Measurements from ENCODE around the gene AFTPH.

Gene AFTPH, protein sequence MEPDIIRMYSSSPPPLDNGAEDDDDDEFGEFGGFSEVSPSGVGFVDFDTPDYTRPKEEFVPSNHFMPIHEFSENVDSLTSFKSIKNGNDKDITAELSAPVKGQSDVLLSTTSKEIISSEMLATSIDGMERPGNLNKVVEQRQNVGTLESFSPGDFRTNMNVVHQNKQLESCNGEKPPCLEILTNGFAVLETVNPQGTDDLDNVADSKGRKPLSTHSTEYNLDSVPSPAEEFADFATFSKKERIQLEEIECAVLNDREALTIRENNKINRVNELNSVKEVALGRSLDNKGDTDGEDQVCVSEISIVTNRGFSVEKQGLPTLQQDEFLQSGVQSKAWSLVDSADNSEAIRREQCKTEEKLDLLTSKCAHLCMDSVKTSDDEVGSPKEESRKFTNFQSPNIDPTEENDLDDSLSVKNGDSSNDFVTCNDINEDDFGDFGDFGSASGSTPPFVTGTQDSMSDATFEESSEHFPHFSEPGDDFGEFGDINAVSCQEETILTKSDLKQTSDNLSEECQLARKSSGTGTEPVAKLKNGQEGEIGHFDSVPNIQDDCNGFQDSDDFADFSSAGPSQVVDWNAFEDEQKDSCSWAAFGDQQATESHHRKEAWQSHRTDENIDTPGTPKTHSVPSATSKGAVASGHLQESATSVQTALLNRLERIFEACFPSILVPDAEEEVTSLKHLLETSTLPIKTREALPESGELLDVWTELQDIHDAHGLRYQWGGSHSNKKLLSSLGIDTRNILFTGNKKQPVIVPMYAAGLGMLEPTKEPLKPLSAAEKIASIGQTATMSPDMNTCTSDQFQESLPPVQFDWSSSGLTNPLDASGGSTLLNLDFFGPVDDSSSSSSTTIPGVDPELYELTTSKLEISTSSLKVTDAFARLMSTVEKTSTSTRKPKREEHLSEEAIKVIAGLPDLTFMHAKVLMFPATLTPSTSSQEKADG

DNA sequence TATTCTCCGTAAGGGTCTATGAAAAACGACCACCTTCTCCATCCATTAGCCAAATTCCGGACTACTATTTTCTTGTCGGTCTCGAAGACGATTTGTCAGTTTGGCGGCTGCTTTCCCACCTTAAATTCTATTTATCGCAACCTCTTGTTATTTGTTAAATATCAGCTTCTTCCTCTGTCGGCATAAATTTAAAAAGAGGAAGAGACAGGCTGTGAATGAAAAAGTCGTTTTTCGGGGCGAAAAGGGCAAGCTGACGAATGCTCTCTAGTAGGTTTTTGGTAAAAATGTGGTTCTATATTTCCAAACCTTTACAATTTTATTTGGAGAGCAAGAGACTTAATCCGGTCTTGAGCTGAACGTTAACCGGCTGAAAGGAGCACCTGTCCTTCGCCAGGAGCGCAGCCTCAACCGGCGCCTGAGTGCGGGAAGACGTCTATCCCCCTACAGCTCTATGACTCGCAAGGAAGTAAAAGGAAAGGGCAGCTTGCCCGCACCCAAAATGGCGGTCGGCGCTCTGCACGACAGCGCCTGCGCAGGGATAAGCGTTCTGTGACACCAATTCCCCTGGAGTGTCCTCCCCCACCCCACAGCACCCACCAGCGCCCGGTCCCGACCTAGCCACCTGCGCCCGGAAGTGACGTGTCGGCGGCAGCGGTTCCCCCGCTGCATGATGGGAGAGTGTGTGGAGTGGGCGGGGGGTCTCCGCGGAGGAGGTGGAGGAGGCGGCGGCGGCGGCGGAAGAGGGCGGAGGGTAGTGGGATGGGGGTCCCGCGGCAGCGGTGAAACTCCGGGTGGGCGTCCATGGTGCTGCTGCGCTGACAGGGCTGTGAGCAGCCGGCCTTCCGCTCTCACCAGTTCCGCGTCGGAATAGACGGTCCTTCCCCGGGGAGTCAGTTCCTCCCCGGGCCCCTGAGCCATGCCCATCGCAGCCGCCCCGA is at the start of gene AFTPH:
Gene AFTPH, plus strand, starts transcription at position 663 of the 938 bp plus-strand sequence. CDS start 27,147 bp downstream, outside the sequence.
- DNase-seq = peak; percentile 98

DNA sequence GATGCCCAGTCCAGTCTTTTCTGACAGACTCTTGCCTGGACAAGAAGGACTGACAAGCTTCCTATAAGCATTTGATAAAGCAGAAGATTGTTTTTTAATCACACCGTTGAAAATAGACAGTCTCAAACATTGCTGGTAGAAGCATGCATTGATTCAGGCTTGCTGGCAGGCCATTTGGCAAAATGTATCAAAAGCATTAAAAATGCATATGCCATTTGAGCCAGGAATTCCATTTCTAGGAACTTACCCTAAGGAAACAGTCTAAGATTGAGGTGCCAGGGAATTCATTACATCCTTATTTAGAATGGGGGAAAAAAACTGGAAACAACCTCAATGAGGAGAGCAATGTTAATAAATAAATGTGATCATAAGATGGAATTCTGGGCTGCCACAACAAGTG is 49.5 kb upstream of the AFTPH start:
- DNase-seq = no peak

DNA sequence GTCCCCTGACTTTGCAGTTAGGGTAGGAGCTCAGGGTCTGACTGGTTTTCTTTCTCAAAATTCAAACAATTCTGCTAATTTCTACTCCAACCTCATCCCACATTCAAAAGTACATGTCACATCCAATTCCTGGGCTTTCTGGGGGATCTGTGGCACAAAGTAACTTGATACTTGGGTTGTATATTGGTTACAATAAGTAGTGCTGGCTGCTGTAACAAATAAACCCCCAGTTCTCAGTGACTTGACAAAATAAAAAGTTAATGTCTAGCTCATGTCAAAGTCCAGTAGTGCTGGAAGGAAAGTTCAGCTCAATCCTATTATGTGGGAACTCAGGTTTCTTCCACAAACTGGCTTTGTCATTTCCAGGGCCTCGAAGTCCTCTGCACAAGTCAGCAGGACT is 47.1 kb upstream of the AFTPH start:
- no peak for DNase-seq

DNA sequence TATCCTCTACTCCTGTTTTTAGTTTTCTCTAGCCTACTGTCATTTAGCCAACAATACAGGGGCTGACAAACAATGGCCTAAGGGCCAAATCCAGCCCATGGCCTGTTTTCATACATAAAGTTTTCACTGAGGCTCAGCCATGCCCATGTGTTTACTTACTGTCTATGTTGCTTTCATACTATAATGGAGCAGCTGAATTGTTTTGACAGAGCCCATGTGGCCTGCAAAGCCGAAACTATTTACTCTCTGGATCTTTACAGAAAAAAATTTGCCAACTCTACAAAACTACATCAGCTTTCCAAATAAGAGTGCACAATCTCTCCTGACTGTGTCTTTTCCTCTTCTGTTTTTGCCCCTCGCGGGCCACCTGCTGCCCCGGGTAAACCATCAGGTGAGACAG is 46.1 kb upstream of the AFTPH start:
- DNase-seq = no peak

DNA sequence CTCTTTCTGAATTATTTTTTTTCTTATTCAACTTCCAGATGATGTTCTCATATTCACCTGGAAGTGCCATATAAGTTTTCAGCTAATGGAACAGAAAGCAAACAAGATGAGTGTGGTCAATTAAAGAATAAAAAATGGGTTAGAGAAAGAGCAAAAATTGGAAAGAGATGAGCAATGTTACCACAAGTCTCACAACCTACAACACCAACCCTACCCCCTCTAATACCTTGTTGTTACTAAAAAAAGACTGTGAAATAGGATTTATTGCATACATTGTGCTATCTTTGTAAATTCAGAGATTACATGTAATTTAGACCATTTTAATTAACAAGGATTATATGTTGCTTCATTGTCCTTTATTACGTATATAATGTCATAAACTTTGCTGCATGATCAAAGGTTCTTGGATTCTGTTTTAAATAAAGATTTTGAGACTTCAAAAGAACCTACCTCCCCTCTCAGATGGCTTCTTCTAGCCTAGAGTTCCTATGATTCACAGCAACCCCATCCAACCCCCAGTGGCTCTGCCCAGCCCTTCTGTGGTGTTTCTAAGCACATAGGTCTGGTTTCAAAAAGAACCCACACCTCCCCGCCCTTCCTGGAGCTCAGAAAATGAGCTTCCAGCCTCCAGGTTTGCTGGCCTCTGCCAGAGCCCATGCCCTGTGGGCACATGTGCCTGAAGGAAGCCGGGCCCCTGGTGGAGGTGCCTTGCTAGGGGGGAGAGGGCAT is 45.5 kb upstream of the AFTPH start:
- no peak for DNase-seq

DNA sequence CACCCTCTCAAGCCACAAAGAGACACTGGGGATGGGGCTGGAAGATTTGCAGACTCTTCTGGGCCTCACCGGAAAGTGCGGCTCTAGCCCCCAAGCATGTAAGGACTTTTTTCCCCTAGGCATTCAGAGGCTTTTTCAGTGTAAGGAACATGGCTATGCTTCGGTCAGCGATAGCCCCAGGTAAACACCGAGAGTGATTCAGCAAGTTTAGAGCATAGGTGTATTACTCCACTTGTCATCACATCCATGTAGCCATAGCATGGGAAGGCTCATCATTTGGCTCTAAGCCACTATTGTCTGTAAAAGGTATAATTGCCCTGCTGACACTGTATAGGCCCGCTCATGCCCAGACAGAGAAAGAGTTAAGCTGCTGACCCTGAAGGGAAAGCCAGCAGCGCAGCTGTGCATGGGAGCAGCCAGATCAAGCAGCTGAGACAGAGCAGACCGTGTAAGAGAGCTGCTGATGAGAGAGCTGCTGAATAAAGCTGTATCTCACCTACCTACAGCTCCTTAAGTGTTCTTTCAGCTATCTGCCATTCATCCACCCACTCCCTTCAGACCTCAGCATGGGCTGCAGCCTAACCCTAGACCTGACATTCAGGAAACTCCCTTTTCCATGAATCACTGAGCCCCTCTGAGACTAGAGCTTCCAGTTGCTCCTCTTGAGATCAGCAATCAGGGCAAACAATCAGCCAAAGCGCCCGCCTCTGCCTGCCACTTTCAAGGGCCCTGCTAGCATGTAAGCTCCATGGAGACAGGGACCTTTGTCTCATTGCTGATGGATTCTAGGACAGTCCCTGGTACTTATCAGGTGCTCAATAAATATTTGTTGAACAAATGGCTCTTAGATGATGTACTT is 44.6 kb upstream of the AFTPH start:
- DNase-seq = no peak

DNA sequence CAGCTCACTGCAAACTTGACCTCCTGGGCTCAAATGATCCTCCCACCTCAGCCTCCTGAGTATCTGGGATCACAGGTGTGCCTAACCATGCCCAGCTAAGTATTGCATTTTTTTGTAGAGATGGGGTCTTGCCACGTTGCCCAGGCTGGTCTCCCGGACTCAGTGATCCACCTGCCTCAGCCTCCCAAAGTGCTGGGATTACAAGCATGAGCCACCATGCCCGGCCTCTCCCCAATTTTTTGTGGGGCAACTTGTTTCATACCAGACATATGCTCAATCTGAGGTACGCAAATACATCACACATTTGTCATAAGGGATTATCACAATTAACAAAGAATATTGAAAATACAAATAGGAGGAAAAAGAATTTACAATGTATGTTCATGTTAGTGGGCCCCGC is 42.5 kb upstream of the AFTPH start:
- DNase-seq = no peak

DNA sequence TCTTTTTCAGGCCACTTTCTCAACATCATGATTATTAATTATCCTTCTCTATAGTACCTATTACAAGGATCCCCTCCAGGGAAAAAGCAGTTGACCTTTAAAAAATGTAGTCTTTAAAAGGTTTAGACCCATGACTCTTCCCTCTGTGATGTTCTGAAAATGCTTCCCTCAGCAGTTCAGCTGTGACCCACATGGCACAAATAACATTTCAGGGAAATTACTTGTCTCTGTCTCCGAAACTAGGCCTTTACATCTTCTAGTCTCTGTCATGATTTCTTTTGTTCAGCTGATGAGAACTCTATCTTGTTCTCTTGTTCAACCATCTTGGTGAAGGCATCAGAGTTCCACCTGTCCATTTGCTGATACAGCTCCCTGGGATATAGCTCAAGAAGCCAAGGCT is 41.9 kb upstream of the AFTPH start:
- DNase-seq = no peak

DNA sequence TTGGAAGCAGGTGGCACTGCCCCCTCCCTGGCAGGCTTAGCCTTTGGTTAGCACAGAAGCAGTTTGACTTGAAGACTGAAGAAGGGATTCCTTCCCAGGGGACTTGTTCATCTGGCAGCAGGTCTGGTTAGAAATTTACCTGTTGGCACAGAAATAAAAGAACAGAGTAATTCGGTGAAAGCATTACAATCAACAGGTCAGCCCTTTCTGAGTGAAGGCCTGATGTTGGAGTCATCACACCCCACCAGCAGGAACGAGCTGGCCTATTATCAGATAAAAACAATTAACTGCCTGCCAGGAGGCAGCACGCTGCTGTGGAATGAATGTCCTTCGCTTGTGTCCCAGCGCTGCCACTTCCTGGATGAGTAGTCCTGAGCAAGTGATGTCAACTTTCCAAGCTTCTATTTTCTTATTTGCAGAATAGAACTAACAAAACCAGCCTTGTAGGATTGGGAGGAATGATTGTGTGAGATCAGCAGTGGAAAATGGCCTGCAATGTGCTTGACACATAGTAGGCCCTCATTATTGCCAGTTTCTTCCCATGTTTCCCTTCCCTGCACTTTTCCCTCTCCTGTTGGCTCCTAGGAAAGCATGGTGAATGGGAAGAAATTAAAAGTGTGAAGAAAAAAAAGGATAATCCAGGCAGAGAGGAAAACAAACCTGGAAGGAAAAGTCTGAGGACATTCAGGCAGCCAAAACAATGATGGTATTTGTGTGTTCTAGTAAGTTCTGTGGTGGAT is 41.2 kb upstream of the AFTPH start:
- DNase-seq = no peak

DNA sequence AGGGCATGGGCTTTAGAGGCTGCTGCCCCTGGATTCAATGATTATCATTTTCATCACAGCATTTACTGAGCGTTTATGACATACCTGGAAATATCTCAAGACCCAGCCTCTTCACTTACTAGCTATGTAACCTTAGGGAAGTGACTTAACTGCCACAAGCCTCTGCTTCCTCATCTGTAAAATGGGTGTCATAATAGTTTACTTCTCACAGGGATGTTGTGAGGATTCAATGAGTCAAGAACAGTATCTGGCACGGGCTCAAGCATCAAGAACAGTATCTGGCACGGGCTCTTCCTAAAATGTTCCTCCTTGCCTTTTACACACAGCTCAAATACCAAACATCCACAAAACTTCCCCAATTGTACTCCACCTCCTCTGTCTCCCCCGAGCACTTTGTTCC is 38.8 kb upstream of the AFTPH start:
- no peak for DNase-seq

DNA sequence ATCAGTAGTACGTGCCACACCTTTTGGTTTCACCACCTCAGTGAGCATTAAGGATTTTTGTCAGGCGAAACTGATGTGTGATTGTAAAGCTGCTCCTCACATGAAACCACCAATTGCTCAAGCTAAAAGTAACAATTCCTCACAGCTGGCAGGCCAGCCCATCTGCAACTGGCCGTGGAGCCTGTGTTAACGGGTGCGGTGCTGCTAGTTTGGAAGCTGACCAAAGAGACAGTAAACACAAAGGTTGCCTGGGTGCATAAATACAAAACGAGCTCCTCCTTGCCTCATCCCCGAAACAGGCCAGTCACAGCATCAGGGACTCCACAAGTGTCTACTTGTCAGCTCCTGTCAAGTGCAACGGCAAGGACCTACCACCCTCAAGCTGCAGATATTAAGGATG is 38.2 kb upstream of the AFTPH start:
- peak; percentile 62 for DNase-seq

DNA sequence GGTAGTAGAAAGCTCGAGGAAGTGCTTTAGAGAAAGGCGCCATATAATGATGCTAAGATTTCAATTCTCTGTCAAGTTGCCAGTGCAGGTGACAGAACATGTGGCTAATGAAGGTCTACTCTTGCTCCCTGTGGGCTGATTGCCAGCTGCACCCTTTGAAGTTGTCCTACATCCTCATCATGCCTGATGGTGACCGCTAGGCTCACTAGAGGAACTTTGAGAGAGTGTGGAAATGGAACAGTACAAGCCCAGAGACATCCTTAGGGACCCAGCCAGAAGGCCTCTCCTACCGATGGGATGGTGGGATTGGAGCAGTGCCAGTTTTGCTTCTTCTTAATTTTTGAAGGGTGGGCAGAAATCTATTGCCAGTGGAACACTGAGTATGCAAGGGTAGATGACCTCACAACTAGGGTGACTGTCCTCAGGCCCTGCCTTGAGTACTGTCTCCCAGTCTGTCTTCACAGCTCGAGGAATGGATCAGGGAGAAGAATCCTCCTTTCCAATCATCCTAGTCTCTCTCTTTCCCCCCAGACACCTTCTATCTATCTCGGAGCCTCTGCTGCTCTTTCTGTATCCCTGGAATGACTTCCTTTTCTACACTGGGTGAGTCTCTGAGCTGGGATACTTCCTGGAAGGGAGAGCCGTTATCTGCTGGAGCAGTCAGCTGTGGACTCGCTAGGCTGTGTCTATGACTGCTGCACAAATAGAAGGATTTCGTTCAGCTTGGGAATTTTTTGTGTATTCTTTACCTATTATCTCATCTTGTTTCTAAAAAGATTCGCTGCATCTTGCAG is 36.7 kb upstream of the AFTPH start:
- DNase-seq = peak; percentile 22

DNA sequence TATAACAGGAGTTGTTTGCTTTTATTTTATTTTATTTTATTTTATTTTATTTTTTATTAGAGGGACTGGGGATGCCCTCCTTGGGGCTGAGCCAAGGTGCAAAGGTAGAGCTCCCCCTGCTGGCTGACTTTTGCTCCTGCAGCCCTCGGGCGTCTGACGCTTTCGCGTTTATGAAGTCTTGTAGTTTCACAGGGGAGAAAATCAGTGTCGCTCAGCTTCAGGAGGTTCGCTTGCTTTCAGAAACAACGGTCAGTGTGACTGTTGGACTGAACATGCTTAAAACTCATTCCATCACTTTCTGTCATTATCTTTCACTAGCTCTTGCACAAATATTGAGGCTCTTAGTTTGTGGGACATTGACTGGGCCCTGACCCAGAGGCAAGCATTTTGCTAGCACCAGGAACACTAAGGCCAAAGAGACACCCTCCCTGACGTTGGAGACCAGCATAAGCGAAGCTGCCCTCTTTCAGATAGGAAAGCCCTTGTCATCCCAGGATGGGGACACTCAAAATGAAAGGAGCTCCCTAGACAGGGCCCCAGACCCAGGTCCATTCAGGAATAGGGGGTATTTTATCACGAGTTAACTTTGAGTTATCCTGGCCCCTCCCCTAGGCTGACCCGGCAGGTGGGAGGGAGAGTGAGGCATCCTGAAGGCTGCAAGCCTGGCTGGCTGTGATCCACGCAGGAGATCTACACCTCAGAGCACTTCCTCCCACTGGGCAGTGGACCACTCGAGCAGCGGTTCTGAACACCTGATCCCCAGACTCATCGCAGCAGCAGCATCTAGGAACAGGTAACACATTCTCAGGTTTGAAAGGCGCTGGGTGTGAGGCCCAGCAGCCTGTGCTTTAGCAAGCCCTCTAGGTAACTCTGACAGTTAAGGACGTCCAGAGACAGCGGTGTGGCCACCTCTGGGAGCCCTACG is 35.8 kb upstream of the AFTPH start:
- peak; percentile 43 for DNase-seq

DNA sequence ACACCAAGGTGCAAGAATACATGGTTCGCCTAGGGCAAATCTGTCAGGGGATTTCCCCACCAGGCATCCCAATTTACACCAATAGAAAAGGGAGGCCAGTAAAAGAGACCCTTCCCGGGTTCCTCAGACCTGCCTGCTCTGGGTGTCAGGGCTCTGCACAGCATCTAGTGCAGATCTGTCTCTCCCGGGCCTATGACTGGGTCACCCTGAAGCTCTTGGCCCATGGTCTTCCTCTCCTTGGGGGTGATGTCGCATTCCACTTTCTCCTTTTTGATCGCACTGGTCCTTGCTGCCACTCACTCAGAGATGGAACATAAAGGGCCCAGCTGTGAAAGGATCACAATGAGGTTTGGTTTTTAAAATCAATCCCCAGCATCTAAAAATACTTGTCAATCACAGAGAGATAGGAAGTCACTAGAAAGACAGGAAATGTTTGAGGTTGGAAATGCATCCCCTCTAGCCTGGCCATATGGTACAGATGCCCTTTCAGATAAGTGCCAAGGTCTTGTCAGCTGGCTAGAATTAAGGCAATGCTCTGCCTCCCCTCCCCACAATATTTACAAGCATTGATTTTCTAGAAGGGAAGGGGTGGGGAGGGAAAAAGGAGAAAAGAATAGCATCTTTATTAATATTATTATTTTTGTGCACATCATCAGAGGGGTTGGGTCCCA is 34.9 kb upstream of the AFTPH start:
- DNase-seq = no peak

DNA sequence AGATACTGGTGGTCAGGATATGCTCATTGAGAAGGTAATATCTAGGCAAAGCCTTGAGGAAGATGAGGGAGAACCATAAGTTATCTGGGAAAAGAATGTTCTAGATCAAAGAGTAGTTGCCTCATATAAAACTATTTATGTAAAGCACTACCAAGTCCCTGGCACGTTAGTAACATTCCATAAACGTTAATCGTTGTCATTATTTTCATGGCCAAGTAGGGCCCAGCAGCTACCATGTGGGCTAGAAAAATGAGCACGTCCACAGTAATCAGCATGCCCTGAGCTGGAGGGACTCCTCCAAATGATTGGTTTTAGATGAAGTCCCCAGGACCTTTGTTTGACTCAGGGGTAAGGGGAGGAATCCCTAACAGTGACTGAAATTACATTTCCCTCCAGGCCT is 32.7 kb upstream of the AFTPH start:
- no peak for DNase-seq

DNA sequence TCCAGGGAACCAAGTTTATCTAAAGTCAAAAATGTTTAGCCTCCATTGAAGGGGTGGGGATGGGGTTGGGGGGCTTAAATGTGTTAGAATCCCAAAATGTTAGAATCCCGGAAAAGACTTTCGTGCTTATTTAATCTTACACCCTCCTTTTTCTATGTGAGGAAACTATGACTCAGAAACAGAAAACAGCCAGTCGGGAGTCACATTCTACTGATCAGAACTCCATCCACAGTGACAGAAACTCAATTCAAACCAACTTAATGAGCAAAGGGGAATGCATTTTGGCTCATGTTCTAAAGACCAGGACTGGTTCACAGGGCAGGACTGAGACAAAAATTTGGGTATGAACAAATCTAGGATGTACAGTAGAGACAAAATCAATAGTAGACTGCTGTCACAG is 31.9 kb upstream of the AFTPH start:
- no peak for DNase-seq

DNA sequence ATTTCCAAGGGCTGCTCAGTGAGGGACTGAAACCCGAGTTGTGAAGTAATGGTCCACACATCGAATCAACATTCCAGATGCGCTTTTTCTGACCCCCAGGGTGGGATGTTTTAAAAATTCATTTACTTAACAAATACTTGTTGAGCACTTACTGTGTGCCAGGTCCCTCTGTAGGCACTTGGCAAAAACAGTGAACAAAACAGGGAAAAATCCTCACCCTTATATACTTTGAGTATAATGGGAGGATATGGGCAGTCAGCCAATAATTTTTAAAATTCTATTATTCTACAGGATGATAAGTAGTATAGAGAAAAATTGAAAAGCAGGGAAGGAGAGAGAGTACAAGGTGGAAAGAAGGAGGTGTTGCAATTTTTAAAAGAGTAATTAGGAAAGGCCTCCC is 31.3 kb upstream of the AFTPH start:
- no peak for DNase-seq

DNA sequence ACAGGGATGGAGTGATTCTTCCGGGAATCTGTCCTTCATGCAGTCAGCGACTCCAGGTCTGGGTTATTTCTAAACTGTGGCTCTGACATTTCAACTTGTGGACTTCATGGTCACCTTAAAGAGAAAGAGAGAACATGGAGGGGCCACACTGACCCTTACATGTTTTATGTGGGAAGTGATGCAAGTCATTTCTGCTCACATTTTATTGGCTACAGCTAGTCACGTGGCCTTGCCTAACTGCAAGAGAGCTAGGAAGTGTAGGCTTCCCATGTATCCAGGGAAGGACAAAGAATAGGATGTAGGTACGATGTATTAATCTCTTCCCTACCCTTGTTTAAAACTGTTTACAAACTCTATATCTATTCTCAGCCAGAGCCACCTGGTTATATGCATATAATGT is 30.3 kb upstream of the AFTPH start:
- no peak for DNase-seq
